Measurements from ENCODE around the gene C1QTNF9.

DNA sequence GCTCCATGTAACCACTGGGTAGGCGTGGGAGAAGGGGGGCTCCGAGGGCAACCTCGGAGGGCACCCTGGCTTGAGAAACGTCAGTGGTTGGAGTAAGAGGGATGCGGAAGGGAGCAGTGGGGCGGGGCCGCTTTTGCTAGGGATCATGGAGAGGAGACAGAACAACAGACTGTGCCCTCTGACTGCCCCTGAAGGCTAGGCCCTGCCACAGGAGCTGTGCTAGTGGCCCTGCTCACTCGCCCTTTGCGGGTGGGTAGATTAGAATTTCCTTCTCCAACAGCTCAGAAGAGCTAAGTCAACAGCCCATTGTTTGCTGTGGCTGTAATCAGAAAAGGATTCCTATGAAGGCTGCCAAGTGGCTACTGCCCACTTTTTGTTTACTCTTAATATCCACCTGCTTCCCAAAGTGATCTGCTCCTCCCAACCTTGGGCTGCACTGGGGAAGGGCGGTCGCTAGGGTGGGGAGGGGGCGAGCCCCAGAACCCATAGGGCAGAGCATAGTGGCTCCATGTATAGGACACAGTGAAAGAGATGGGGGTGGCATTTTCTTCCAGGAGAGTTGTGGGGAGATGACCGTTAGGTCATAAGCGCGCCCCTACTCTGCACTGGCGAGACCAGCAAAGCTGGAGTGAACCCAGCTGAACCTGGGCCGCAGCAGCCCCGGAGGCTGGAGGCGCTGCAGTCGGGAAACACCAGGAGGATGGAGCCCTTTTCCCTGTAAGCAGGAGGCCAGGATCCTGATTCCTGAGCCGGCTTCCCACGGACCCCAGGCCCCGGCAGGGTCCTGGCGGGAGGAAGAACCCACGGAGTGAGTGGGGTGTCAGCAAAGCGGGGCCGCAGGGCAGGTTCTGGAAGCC is 1.9 kb upstream of the C1QTNF9 start:
- TF ChIP-seq, protein P1, sequence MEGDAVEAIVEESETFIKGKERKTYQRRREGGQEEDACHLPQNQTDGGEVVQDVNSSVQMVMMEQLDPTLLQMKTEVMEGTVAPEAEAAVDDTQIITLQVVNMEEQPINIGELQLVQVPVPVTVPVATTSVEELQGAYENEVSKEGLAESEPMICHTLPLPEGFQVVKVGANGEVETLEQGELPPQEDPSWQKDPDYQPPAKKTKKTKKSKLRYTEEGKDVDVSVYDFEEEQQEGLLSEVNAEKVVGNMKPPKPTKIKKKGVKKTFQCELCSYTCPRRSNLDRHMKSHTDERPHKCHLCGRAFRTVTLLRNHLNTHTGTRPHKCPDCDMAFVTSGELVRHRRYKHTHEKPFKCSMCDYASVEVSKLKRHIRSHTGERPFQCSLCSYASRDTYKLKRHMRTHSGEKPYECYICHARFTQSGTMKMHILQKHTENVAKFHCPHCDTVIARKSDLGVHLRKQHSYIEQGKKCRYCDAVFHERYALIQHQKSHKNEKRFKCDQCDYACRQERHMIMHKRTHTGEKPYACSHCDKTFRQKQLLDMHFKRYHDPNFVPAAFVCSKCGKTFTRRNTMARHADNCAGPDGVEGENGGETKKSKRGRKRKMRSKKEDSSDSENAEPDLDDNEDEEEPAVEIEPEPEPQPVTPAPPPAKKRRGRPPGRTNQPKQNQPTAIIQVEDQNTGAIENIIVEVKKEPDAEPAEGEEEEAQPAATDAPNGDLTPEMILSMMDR (IDR thresholded peaks at IDR 0.05) = no peak
- TF ChIP-seq EZH2 (IDR thresholded peaks at IDR 0.05; ENCODE audit: borderline replicate concordance, insufficient read depth, low read depth, low read length, poor library complexity, severe bottlenecking) = no peak
